ENCODE data around the gene MLPH.

MLPH gene

GRCh38 chr2:237474931-237475703, 11.9 kb upstream of the MLPH start:
- TF ChIP-seq CTCF (IDR thresholded peaks at IDR 0.05): peak; percentile 83

GRCh38 chr2:237475704-237476141, 11.3 kb upstream of the MLPH start:
- peak; percentile 23; the same call in 1 of the 2 replicates for TF ChIP-seq CTCF (IDR thresholded peaks at IDR 0.05)

GRCh38 chr2:237478095-237478494, 9.0 kb upstream of the MLPH start:
- no peak for TF ChIP-seq CTCF (IDR thresholded peaks at IDR 0.05)

GRCh38 chr2:237478979-237479378, 8.1 kb upstream of the MLPH start:
- TF ChIP-seq CTCF (IDR thresholded peaks at IDR 0.05): no peak

GRCh38 chr2:237479747-237480146, 7.3 kb upstream of the MLPH start:
- TF ChIP-seq CTCF (IDR thresholded peaks at IDR 0.05): no peak

- no peak for TF ChIP-seq CTCF (IDR thresholded peaks at IDR 0.05)
Observed at GRCh38 chr2:237480556-237480955, 6.5 kb upstream of the MLPH start.

GRCh38 chr2:237480988-237481525, 6.0 kb upstream of the MLPH start:
- no peak for TF ChIP-seq CTCF (IDR thresholded peaks at IDR 0.05)

Measured in LNCAP (cell line).